Gastrocnemius medialis (tissue), 4 donors: Measurements from ENCODE around the gene REX1BD.

Experiments used
- CTCF ChIP-seq, 5 experiments: fragments of 450-650 bp in 3 of 5; fragments of 200-600 bp in 2 of 5; sonication (generic) in 2 of 5; IDR thresholded peaks in 4 of 5; conservative IDR thresholded peaks in 1 of 5; 1 replicate in 4 of 5; 2 replicates in 1 of 5; pipeline ENCODE4 v1.5.1; 2016 to 2019; ENCODE audit warnings: antibody characterized with exemption in 5 of 5, mild to moderate bottlenecking in 3 of 5, moderate library complexity in 3 of 5
- POLR2A ChIP-seq, 2 donors: fragments of 450-650 bp; IDR thresholded peaks; one replicate each; pipeline ENCODE4 v1.6.1; 2017; ENCODE audit warnings: antibody characterized with exemption in 2 of 2, mild to moderate bottlenecking in 2 of 2, moderate library complexity in 2 of 2

DNA sequence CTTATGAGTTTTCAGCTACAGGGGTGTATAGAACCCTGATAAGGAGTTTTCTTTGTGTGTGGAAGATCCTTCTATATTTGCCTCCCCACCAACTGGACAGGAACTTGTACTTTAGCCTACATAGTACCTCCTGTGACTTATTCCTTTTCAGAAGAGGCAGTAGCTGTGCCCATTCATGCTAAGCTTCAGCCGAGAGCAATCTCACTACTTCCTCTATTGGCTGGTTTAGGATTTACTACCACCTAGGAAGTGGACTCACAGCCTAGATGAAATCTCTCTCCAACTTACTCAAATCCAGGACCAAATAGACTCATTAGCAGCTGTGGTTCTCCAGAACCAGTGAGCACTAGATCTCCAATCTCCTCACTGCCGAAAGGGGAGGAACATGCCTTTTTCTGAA, 2.3 kb upstream of the REX1BD start:
- TF ChIP-seq CTCF (IDR thresholded peaks at IDR 0.05 in 4 of 5, conservative IDR thresholded peaks at IDR 0.05 in 1 of 5) (no peak), POLR2A (IDR thresholded peaks at IDR 0.05) (no peak)
